GM21367 (cell line): Measurements from ENCODE around the gene ROR2.

Experiments used
- ATAC-seq: cut with Tn5 transposase; IDR thresholded peaks from one replicate; pipeline ENCODE4 v1.9.1; 2021; ENCODE audit not compliant: unreplicated experiment

The ROR2 gene

DNA sequence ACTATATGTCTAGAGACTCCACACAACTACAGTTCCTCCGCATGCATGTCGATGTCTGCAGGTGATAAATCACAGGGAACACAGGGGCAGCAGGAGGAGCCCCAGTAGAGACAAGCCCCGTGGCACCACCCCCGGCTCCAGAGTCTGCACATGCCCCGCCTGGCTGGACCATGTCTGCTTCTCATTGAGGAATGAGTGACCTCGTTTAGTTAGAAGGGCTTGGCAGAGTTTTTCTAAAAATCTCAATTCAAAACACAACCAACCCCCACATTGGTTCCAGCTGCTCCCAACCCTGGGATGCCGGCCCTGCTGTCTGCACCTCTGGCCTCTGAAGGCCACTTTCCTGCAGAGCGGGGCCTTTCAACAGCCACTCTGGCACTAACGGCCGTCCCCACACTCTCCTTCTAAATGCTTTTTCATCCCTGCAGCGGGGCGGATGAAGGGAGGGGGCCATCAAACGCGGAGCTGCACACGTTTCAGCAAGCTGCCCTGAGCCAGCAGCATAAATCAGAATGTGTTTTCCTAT lies 106.3 kb downstream of the ROR2 start:
- ATAC-seq: no peak

DNA sequence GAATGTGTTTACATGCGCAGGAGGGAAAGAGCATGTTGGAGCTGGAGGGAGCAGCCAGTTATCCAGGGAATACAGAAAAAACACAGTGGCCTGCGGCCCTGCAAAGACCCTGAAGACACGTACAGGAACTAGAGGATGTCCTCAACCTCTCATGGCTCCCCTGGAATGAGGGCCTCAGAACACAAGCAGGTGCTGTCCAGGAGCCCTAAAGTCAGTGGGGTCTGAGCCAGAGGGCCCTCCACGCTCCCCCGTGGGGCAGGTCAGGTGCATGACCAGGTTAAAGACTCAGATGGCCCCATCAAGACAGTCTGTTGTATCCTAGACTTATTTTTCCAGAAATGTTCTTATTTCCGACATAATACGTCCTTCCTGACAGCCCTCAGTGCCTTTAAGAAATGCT lies 106.9 kb downstream of the ROR2 start:
- no peak for ATAC-seq

DNA sequence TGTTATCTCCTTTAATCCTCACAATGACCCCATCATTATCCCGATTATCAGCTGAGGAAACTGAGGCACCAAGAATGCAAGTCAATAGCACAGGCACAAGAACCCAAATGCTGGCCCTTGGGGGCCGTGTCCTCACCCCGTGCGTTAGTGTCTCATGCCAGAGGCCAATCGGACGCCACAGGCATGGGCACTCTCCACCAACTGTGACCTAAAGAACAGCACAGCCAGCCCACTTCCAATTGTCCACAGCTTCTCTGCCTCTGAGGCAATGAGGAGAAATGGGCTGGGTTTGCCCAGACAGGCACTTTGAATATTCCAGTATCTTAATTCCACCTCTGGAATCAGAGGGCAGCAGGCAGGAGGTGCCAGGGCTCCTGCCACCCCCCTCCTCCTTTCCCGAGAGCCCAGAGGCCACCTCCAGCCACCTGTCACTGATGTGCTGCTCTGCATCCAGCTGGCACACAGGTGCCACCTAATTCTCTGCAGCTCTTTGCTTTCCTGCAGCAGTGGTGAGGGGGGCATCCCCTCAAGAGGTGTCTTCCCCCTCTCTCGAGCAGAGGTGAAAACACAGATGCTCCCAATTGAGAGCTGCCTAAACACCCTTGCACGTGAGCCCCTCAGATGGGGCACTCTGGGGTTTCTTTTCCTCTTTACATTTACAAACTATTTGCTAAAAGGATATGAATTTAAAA lies 107.5 kb downstream of the ROR2 start:
- no peak for ATAC-seq

DNA sequence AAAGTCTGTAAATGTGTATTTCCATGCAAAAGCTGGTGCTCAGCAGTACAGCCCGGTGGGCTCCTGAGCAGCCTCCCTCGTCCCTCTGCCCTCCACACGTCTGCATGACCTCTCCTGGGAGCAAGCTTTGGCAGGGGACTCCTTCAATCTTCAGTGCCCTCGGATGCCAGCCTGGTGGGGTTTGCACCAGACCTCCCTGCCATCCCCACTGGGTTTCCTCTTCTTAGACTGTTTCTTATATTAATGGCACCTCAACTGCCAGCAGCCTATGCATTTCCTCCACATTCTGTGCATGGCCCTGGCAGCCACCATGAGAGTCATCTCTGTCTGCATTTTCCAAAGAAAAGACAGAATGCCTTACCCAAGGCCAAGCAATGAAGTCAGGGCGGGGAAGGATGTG lies 108.4 kb downstream of the ROR2 start:
- ATAC-seq: no peak

DNA sequence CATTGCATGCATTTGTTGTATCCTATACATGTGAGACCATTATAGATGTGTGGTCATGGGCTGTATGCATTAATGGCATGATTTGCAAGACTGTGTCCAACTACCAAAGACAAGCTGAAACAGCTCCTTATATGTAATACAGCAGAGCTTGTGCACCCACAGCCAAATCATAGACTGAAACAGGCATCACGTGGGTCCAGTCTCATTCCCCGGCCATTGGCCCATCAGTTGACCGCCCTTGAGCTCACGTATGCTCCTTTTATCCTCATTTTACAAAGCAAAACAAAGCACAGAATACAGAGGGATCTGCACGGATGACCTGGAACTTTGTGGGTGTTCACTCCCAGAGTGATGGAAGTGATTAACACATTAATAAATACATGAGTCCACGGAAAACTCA lies 109.1 kb downstream of the ROR2 start:
- no peak for ATAC-seq

DNA sequence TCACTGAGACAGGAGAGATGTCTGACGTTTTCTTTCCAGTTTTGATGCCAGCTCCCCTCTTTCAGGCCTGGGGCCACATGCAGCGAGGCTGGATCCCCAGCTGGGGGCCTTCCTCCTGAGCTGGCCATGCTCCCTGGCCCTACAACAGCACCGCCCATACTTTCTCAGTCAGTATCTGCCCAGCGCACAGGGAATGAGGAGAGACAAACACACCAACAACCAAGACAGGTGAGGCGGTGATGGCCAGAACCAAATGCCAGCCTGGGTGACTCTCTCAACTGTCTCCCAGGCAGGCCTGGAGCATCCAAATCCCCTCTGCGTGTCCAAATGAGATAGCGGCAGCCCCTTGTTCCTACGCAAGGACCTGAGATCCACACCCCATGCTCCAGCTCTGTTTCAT lies 109.6 kb downstream of the ROR2 start:
- no peak for ATAC-seq

DNA sequence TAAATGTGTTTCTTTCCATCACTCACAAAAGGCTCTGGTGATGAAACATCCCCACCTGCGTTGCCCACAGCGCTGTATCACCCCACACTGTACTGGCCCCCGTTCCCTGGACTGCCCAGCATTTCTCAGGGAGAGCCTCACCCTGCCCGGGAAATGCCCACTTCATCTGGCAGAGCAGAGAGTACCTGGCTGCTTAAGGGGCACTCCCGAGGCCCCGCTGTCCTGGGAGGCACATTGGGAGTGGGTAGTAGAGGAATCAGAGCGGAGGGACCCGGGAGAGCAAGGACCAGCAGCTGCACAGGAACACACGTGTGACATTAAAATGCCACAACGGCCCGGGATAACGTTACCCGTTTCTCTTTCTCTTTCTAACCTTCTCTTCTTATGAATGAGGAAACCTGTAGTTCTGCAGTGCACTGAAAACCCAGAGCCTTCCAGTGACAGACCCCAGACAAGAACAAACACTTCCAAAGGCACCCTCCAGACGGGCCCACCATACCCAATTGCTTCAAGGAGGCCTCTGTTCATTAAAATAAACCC lies 110.0 kb downstream of the ROR2 start:
- no peak for ATAC-seq

DNA sequence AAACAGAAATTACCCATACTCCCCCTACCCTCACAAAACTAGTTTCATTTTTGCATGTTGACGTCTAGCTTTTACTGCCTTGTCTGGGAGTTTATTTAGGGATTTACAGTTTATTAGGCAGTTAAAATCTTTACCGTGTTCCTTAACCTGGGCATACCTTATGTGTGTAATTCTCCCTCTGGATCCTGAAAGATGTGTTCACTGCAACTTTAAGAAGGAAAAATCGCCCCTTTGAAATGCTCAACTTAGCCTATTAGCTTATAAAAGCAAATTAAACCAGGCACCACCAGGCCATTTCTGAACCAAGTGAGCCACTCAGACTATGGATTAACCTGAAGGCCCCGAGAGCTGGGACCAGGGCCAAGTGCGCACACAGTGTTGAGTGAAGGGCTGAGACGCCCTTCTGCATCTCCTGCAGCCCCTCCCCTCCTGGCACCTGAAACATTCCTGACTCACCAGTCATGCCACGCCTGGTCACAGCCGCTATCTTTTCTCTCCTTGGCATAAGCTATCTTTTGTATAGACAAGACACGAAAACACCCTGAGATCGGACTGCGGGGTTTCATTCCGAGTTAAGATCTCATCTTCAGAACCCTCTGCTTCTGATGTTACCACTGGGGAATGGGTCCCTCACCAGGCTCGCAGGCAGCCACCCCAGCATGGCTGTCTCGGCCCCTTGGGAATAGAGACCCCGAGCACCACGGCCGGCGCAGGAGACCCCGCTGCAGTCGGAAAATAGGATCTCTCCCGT lies 111.9 kb downstream of the ROR2 start:
- ATAC-seq: no peak

DNA sequence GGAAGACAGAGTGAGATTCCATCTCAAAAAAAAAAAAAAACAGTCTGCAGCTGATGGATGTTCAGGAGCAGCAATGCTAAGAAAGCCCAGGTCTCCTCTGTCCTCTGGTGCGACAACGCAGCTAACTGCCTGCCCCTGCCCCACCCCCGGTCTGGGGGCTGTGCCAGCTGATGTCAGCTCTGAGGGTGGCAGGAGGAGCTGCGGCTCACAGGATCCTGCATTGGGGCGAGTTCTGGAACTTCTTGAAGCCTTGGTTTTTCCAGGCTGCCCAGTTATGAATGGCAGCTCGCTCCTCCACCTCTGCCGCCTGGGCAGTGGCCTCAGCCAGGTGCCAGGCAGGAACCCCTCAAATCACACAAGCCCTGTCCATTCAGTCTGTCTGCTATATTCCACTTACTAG lies 113.5 kb downstream of the ROR2 start:
- ATAC-seq: no peak

DNA sequence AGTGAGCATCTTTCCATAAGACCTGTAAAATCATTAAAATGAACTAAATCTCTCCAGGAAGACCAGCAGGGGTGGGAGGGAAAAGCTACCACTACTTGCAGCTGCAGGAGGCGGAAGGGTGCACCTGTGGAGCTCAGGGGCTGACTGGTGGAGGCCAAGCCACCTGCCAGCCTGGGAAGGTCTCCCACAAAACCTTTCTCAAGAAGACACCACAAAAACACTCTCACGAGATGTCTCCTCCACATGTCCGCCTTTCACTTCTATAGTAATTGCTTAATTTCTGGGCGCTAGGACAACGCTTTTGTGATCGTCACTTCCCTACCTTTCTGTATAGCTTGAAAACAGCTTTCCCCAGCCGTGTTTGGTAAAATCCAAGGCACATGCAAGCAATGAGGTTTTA lies 114.4 kb downstream of the ROR2 start:
- no peak for ATAC-seq

DNA sequence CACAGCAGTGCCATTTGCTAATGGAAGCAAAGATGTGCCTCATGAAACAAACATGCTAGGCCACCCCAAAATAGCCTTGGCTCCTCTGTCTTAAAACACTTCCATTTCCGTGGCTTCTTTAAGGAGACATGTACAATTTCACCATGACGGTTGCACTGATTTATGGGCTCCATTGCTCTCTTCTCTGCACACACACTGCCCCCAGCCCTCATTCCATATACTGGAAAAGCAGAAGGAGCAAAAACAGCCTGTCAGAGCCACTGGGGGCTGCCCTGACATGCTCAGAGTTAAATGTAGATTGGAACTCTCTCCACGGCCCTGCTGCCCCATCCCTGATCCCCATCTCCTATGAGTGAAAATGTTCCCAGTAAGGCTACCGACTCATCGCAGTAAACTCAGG lies 114.8 kb downstream of the ROR2 start:
- no peak for ATAC-seq

DNA sequence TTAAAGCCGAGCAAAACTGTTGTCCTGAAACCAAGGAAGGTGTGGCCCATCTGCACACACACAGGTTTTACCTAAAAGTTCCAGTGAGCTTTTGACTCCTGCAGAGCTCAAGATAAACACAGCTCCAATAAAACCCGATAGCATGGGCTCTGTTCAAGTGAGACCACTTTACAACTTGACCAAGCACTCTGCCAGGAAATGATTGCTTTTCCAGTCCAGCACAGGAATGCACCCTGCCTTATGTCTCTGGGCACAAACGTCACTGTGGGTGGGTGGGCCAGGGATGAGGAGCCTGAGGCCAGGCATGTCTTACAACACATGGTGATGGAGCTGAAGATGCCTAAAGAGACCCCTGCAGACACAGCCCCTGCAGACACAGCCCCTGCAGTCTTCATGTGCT lies 115.3 kb downstream of the ROR2 start:
- no peak for ATAC-seq

DNA sequence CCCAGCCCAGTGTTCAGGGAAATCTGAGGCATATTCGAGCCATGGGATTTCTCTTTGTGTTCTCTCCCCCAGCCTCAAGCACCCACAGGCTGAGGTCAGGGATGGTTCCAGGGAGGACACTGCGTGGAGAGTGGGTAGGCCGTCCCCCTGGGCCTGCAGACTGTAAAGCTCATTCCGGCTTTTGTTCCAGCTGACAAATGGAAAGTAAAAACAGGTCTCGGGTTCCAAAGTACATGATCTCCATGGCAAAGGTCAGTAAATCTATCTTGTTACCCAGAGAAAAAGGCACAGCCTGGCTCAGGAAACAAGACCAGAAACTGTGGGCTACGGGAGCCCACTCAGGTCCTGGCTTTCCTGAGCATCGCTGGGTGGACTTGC lies 116.2 kb downstream of the ROR2 start:
- no peak for ATAC-seq

DNA sequence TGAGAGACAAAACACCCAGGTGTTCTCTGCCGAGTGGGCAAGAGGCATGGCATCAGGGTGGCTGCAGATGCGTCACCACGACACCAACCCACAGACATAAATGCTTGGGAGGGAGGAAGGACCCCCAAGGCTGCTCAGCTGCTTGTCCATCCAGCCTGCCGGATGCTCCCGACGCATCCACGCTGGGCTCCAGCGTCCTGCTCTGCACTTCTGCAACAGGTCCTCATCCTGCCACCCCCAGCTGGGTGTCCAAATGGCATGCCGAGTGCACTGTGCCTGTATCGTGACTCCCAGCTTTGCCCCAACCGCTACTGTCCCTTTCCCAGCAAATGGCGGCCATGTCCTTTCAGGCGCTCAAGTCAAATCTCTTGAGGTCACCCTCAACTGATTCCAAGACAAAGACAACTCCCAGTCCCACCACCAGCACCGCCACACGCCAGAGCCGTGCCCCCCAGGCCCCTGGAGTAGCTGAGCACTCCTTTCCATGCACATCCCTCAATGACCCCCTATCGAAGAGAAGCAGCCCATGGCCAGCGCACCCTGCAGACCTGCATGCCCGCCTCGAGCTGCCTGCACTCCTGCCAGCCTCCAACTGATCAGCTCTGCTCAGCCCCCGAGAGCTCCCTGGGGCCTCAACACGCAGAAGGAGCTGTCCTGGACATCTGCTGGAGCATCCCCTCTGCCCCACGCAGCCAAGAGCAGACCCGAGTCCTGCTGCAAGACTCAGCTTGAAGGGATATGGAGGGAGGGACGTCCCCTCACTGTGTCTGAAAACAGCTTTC lies 116.7 kb downstream of the ROR2 start:
- no peak for ATAC-seq

DNA sequence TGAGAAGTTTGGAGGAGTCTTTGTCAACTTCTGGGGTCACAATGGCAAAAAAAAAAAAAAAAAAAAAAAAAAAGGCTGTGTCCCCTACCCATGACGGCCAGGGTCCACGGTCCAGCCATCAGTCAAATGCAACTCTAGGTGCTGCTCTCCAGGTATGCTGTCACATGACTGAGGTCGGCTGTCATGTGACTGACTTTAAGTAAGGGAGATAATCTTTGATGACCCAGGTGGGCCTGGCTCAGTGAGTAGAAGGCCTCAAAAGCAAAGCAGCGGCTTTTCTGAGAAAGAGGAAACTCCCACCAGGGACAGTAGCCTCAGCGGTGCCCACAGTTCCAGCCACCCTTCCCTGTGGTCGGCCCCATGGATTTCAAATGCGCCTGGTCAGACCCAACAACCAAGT lies 117.7 kb downstream of the ROR2 start:
- ATAC-seq: no peak

DNA sequence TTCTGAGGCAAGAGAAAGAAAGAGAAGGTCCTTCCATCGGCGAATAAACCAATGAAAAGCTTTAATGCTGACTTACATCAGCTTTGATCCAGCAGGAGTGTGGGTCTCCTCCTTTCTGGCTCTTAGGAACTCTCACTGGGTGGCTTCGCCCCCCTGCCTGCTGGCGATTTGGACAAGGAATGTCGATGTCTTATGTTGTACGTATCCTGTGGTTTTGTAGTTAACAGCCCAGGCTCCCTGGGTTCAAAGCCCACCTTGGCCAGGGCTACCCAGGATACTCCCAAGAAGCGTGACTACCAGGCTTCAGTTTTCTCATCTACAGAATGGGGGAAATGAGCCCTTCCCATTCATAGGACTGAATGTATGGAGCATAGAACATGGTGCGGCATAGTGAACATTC lies 124.2 kb downstream of the ROR2 start:
- ATAC-seq: no peak

DNA sequence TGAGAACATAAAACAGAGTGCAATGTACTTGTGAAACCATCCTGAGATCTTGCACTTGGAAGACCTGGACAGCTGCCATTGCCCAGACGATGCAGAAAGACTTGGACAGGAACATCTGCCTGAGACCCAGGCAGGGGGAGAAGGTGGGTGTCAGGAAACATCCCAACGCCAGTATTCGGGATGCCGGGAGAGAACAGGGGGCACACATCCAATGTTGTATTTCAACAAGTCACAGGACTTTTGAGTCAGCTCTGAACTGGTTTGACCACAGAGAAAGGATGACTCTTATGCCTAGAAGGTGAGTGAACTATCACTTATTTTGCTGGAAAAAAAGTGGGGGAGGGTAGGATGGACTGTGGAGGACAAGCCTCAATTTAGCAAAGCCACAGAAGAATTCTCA lies 124.6 kb downstream of the ROR2 start:
- ATAC-seq: no peak

DNA sequence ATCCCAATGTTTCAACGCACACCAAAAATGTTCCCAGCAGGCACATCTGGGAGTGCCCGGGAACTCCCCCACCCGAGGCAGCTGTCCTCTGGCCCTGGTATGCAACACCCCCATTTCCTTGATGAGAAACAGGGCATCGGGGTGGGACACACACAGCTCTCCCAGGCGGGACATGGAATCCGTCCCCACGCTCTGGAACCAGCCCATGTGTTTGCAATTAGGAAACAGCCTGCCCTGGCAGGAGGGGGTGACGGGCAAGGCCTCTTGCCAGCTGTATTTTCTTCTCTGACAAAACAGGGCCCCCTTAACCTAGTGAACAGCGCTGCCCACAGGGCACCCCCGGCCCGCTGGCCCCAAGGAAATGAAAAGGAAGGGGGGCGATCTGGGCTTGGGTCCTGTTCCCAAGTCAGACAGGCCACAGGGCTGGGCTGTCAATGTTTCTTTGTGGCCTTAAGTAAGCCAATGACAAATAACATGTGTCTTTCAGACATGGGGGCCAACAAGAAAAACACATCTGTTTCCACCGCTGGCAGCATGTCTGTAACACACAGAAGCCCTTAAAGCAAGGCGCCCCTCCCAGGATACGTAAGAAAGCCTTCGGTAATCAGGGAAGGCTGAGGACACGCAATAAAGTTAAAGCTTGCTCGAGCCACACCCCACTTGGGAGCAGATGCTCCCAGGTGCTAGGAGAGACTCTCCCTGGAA lies 125.3 kb downstream of the ROR2 start:
- no peak for ATAC-seq

DNA sequence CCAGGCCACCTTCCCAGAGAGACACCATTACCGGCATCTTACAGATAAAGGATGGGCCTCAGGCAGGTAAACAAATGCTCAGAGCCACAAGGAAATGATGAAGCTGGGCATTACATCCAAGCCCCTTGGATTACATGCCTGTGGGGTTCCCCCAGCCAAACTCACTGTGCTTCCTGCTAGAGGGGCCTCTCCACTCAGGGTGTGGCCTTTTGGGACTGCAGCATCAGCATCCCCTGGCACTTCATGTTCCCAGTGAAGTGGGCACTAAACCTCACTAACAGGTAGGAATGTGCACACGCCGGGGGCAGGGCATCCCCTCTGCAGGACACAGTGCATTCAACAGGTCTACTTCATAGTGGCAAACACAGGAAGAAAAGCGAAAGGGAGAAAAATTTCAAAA lies 125.9 kb downstream of the ROR2 start:
- ATAC-seq: no peak

DNA sequence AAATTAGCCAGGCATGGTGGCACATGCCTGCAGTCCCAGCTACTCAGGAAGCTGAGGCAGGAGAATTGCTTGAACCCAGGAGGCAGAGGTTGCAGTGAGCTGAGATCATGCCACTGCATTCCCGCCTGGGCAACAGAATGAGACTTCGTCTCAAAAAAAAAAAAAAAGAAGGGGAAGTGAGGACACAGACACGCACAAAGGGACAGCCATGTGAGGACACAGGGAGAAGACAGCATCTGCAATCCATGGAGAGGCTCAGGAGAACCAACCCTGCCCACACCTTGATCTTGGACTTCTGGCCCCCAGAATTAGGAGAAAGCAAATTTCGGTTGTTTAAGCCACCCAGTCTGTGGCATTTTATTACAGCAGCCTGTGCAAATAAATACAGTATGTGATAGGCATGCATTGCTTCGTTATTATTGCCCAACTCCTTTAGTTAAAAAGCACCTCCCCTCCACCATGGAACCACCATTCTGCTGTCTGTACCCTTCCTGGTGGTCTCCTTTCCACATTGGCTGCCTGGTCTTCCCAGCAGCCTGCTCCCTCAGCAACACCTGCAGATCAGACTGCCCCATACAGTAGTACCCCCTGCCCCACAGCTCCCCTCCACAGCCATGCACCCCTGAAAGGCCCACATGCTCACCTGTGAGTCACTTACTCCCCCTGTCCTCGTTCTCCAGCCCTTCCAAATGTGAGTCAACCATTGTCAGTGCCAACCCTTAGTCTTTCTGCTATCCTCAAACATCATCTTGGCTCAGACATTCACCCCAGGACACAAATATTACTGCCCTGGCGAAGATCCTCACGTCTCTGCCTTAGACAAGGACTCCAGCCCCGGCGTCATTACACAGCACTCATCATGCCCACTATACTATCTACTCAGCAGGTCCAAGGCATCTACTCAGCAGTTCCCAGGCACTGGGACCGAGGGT lies 128.8 kb downstream of the ROR2 start:
- ATAC-seq: no peak
